Astrocyte (in vitro differentiated cells and primary cell): ENCODE data around the gene ECE1.

Experiments used
- CTCF ChIP-seq: IDR thresholded peaks from 2 replicates; pipeline ENCODE4 v1.5.1; 2011; ENCODE audit warnings: low read depth, mild to moderate bottlenecking, inconsistent platforms, low read length, moderate library complexity; ENCODE audit not compliant: insufficient read depth
- EZH2 ChIP-seq: IDR thresholded peaks from 2 replicates; pipeline ENCODE4 v1.6.1; 2012; ENCODE audit warnings: mild to moderate bottlenecking, low read length, inconsistent platforms; ENCODE audit not compliant: insufficient read depth

- TF ChIP-seq EZH2 (no peak), CTCF (no peak)
Observed at GRCh38 chr1:21263052-21263429, 27.2 kb downstream of the ECE1 start.
